Choroid plexus epithelial cell (primary cell): ENCODE results near the gene PRM1.

Source experiments
- DNase-seq: peaks from one replicate; pipeline ENCODE4 v3.0.0-alpha.2; 2010; ENCODE audit warnings: low read depth
- H3K4me3 ChIP-seq: 2 replicates; pipeline ENCODE4 v1.5.1; 2011; ENCODE audit warnings: low read depth, mild to moderate bottlenecking, control low read depth, low read length, moderate library complexity
- CTCF ChIP-seq: conservative IDR thresholded peaks from 2 replicates; pipeline ENCODE4 v1.5.1; 2011; ENCODE audit warnings: low read depth, mild to moderate bottlenecking, control low read depth, inconsistent platforms, low read length, moderate library complexity

Gene PRM1

GRCh38 chr16:11314309-11314894 lies 33.3 kb upstream of the PRM1 start:
- no peak for TF ChIP-seq CTCF
- DNase-seq, result no peak
- no peak overlapping the region for H3K4me3 ChIP-seq

DNA sequence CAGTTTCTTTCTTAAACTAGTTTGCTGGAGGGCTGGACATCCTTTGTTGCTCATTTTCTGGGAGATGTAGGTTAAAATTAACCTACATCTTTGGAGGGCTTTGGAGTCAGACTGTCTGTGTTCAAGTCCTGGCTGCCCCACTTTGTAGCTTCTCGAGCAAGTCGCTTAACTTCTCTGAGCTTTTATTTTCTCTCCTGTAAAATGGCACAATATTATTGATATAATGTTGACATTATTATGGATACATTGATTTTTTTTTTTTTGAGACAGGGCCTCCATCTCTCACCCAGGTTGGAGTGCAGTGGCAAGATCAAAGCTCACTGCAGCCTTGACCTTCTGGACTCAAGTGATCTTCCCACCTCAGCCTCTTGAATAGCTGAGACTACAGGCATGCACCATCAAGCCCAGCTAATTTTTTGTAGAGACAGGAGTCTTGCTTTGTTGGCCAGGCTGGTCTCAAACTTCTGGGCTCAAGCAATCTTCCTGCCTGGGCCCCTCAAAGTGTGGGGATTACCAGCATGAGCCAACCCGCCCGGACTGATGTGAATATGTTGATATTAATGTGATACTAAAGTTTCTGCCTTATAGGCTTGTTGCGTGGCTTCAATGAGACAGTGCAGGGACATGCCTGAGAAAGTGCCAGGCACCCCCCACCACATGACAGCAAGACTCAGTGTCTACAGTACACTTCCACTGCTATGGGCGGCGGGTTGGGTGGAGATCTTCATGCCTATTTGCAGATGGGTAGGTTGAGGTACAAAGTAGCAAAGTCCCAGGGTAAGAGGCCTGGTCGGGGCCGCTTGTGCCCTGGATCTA lies 32.6 kb upstream of the PRM1 start:
- DNase-seq, result no peak
- H3K4me3 ChIP-seq, result no peak overlapping the region
- TF ChIP-seq CTCF, result no peak

DNA sequence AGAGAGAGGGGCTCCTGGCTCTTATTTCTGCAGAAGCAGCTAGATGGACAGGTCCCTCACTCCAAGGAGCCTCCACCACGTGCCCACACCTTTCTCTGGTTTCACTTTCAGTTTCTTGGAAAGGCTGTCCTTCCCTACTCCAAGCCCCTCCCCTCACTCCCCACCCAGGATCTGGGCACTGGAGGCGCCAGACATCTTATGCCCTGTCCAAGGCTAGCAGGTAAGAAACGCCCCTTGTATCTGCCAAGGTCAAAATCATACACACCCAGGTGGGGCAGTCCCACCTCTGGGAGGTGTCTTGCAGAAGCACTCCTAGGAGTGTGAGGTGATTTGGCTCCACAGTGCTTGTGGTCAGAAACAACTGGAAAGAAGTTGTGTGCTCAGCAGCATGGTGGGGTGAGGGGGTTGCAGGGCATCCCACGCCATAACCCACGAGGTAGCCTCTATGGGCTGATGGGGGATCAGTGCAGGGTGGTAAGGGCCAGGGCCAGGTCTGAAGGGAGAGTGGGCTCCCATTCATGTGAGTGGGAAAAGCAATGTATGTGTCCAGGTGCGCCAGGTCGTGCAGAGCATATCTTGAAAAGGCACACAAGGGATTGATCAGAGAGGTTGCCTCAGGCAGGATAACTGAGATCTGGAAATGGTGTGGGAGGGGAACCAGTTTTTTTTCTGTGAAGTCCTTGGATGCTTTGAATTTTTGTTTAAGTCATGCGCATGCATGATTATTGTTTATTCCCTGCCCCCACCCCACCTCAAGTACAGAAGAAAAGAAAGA lies 31.8 kb upstream of the PRM1 start:
- H3K4me3 ChIP-seq, result no peak overlapping the region
- no peak for TF ChIP-seq CTCF
- DNase-seq, result peak; percentile 75

DNA sequence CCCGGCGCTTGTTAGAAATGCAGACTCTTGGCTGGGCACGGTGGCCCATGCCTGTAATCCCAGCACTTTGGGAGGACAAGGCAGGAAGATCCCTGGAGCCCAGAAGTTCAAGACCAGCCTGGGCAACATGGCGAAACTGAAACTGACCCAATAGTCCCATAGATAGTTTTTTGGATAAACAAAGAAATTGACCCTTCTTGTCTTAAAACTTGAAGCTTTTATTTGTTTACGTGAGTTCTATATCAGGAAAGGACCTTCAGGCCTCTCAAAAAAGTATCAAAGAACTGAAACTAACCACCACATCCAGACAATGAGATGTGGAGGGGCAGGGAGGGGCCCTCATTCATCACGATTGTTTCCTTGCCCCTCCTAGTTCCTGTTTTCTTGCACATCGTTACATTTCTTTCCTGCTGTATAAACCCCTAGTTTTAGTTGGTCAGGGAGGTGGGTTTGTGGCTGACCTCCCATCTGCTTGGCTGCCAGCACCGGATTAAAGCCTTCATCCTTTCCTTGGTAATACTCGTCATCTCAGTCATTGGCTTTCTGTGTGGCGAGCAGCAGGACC lies 29.9 kb upstream of the PRM1 start:
- DNase-seq, result no peak
- no peak overlapping the region for H3K4me3 ChIP-seq
- TF ChIP-seq CTCF, result no peak

DNA sequence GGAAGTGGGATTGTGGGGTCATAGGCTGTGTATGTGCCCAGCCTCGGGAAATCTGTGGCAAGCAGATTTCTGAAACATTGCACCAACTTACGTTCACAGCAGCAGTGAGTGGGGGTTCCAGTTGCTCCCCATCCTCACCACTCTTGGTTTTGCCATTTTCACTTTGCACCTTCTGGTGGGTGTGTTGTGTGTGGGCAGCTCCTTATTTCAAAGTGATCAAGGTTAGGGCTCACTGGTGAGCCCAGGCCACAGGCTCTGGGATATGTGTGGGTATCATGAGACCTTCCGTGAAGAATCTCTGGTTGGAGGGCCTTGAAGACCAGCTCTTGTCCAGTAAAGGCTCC lies 29.5 kb upstream of the PRM1 start:
- no peak overlapping the region for H3K4me3 ChIP-seq
- no peak for DNase-seq
- no peak for TF ChIP-seq CTCF

DNA sequence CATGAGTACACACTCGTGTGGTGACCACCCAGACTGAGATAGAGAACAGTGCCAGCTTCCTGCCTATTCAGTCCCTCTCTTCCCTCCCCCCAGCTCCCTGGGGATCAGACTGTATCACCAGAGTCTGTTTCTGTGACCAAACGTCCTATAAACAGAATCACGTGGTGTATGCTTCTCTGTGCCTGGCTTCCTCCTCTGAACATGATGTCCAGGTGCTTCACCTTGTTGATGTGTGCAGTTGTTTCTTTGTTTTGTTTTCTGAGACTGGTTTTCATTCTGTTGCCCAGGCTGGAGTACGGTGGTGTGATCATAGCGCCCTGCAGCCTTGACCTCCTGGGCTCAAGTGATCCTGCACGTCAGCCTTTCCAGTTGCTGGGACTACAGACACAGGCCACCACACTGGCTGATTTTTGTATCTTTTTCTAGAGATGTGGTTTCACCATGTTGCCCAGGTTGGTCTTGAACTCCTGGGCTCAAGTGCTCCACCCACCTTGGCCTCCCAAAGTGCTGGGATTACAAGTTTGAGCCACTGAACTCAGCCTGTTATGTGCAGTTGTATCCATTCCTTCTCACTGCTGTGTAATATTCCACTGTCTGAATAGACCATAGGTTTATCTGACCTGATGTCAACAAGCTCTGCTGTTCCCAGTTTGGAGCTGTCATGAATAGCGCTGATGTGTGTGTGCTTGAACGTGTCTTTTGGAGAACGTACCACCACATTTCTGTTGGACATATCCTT lies 28.9 kb upstream of the PRM1 start:
- DNase-seq, result no peak
- TF ChIP-seq CTCF, result no peak
- H3K4me3 ChIP-seq, result no peak overlapping the region
